Measurements from ENCODE around the gene DNAJB2.

- no peak for TF ChIP-seq SP1 (IDR thresholded peaks at IDR 0.05)
- no peak for TF ChIP-seq FOXA1 (IDR thresholded peaks at IDR 0.05)
Observed at GRCh38 chr2:219297766-219298456, 18.7 kb downstream of the DNAJB2 start.
